Small intestine (tissue), 7 donors: ENCODE data around the gene KCNMB1. TPM values are rescaled to one million over a fixed set of nuclear protein-coding genes. Genes with fewer than 3 reads are reported as not detected.

ENCODE experiments used
- DNase-seq, 2 donors: peaks; one replicate each; pipeline versions ENCODE4 v3.0.0 to v3.0.0-alpha.2; 2013
- FAIRE-seq: peaks from 2 replicates; lab custom pipeline; 2012; peaks lifted over from hg19 to GRCh38; lab: Jason Lieb, UNC
- H3K27ac ChIP-seq, 3 donors: one replicate each; pipeline ENCODE4 v1.5.1; 2013; ENCODE audit warnings: low read length in 2 of 3, mild to moderate bottlenecking in 2 of 3, control low read depth in 1 of 3, inconsistent platforms in 1 of 3, low read depth in 1 of 3, moderate library complexity in 1 of 3
- H3K27me3 ChIP-seq, 3 donors: one replicate each; pipeline ENCODE4 v1.6.1; 2013; ENCODE audit warnings: low read length in 3 of 3, inconsistent platforms in 1 of 3; ENCODE audit not compliant: control insufficient read depth in 3 of 3, insufficient read depth in 3 of 3
- H3K36me3 ChIP-seq, 3 donors: one replicate each; pipeline ENCODE4 v1.6.1; 2013; ENCODE audit warnings: low read length in 3 of 3, inconsistent platforms in 1 of 3, low read depth in 1 of 3, mild to moderate bottlenecking in 1 of 3, moderate library complexity in 1 of 3; ENCODE audit not compliant: control insufficient read depth in 3 of 3, insufficient read depth in 2 of 3
- H3K4me1 ChIP-seq, 3 donors: one replicate each; pipeline ENCODE4 v1.6.1; 2013; ENCODE audit warnings: low read length in 2 of 3, inconsistent platforms in 1 of 3, low read depth in 1 of 3, mild to moderate bottlenecking in 1 of 3, moderate library complexity in 1 of 3; ENCODE audit not compliant: control insufficient read depth in 3 of 3, insufficient read depth in 2 of 3
- H3K4me3 ChIP-seq, 3 donors: one replicate each; pipeline ENCODE4 v1.5.1; 2013; ENCODE audit warnings: low read length in 3 of 3, control low read depth in 1 of 3, inconsistent platforms in 1 of 3, low read depth in 1 of 3, mild to moderate bottlenecking in 1 of 3, moderate library complexity in 1 of 3
- H3K9me3 ChIP-seq, 2 donors: one replicate each; pipeline ENCODE4 v1.6.1; 2013; ENCODE audit warnings: low read depth in 1 of 2, low read length in 1 of 2; ENCODE audit not compliant: control insufficient read depth in 2 of 2, insufficient read depth in 1 of 2
- WGBS, 3 donors: extraction: QIAGEN DNeasy Blood & Tissue Kit; methylation state at CpG; one replicate each; pipeline ENCODE4 v1.1.7; 2013; 5-methylcytosine and 5-hydroxymethylcytosine counted together
- polyA plus RNA-seq, 4 donors: library from polyadenylated mRNA; stranded (reverse) in 3 of 4; unstranded in 1 of 4; fragments of 200-250 nt in 3 of 4; fragments of 120-200 nt in 1 of 4; gene quantifications; one replicate each; pipeline versions ENCODE4 v1.2.1 to v1.2.3, GENCODE V29; 2013
- donor health status: healthy with polysubstance abuse.
- donor health status: control.
- donor health status: control.
- donor health status: Bipolar disorder and iron deficiency.
- donor health status: healthy.

KCNMB1 gene
- polyA plus RNA-seq, 4 donors: 0.22 to 3.6 (median 0.63) TPM

GRCh38 chr5:170423692-170424091 is 34.5 kb upstream of the KCNMB1 start:
- H3K36me3 ChIP-seq: peaks cover 0 to 2% (median 0%) of the 10 kb centered on the region in 3 donors
- H3K4me3 ChIP-seq: no peak overlapping the region
- no peaks in the 10 kb centered on the region for H3K4me1 ChIP-seq
- H3K27ac ChIP-seq: no peak overlapping the region
- 66 to 76% (median 68%) methylated on average over 7 of the region's 7 CpGs for WGBS, 3 donors
- no peaks in the 10 kb centered on the region for H3K9me3 ChIP-seq
- no peak for FAIRE-seq
- DNase-seq: no peak
- H3K27me3 ChIP-seq: peaks cover 0 to 6% (median 0%) of the 10 kb centered on the region in 3 donors

- 42 to 58% (median 58%) methylated on average over 2 of the region's 2 CpGs for WGBS, 3 donors
- Histone ChIP-seq H3K4me3 (no peak overlapping the region), H3K9me3 (no peaks in the 10 kb centered on the region), H3K36me3 (peaks cover 0 to 2% (median 0%) of the 10 kb centered on the region in 3 donors), H3K4me1 (no peaks in the 10 kb centered on the region), H3K27ac (no peak overlapping the region), H3K27me3 (peaks cover 0 to 7% (median 0%) of the 10 kb centered on the region in 3 donors)
- no peak for DNase-seq
- FAIRE-seq: no peak
Measured at GRCh38 chr5:170421826-170422225, 32.7 kb upstream of the KCNMB1 start.

- H3K9me3 ChIP-seq: no peaks in the 10 kb centered on the region
- H3K27ac ChIP-seq: no peak overlapping the region
- DNase-seq (peak; percentile 55 to 67), FAIRE-seq (no peak)
- peaks cover 0 to 2% (median 0%) of the 10 kb centered on the region in 3 donors for H3K36me3 ChIP-seq
- no peaks in the 10 kb centered on the region for H3K4me1 ChIP-seq
- H3K27me3 ChIP-seq: peaks cover 0 to 7% (median 0%) of the 10 kb centered on the region in 3 donors
- no peak overlapping the region for H3K4me3 ChIP-seq
- 20 to 28% (median 24%) methylated on average over 9 of the region's 9 CpGs for WGBS, 3 donors
Measured at GRCh38 chr5:170420806-170421412, 31.7 kb upstream of the KCNMB1 start.

- H3K4me3 ChIP-seq: no peak overlapping the region
- FAIRE-seq (no peak), DNase-seq (no peak)
- WGBS, 3 donors: 75 to 82% (median 80%) methylated on average over 6 of the region's 6 CpGs
- H3K9me3 ChIP-seq: no peaks in the 10 kb centered on the region
- peaks cover 0 to 7% (median 0%) of the 10 kb centered on the region in 3 donors for H3K27me3 ChIP-seq
- H3K36me3 ChIP-seq: peaks cover 0 to 2% (median 0%) of the 10 kb centered on the region in 3 donors
- no peak overlapping the region for H3K27ac ChIP-seq
- no peaks in the 10 kb centered on the region for H3K4me1 ChIP-seq
Measured at GRCh38 chr5:170419643-170420042, 30.5 kb upstream of the KCNMB1 start.

- Histone ChIP-seq H3K4me1 (no peaks in the 10 kb centered on the region), H3K4me3 (no peak overlapping the region), H3K9me3 (no peaks in the 10 kb centered on the region), H3K27me3 (peaks cover 0 to 7% (median 0%) of the 10 kb centered on the region in 3 donors), H3K36me3 (peaks cover 0 to 2% (median 0%) of the 10 kb centered on the region in 3 donors), H3K27ac (no peak overlapping the region)
- FAIRE-seq (no peak), DNase-seq (no peak)
- WGBS, 3 donors: 66 to 81% (median 76%) methylated on average over 8 of the region's 8 CpGs
Measured at GRCh38 chr5:170418736-170419135, 29.6 kb upstream of the KCNMB1 start.

- Histone ChIP-seq H3K27ac (no peak overlapping the region), H3K9me3 (no peaks in the 10 kb centered on the region), H3K27me3 (peaks cover 0 to 4% (median 0%) of the 10 kb centered on the region in 3 donors), H3K36me3 (peaks cover 0 to 2% (median 0%) of the 10 kb centered on the region in 3 donors), H3K4me3 (no peak overlapping the region), H3K4me1 (no peaks in the 10 kb centered on the region)
- FAIRE-seq (no peak), DNase-seq (no peak)
- WGBS, 3 donors: 72 to 92% (median 74%) methylated on average over 4 of the region's 4 CpGs
Measured at GRCh38 chr5:170416526-170416925, 27.4 kb upstream of the KCNMB1 start.

GRCh38 chr5:170414786-170415185 is 25.6 kb upstream of the KCNMB1 start:
- peaks cover 0 to 2% (median 0%) of the 10 kb centered on the region in 3 donors for H3K36me3 ChIP-seq
- H3K4me1 ChIP-seq: no peaks in the 10 kb centered on the region
- peaks cover 0 to 4% (median 0%) of the 10 kb centered on the region in 3 donors for H3K27me3 ChIP-seq
- H3K27ac ChIP-seq: no peak overlapping the region
- FAIRE-seq: no peak
- no peak for DNase-seq
- no peak overlapping the region for H3K4me3 ChIP-seq
- H3K9me3 ChIP-seq: no peaks in the 10 kb centered on the region
- WGBS, 3 donors: 81 to 93% (median 93%) methylated on average over 6 of the region's 6 CpGs

GRCh38 chr5:170413897-170414296 is 24.7 kb upstream of the KCNMB1 start:
- no peak overlapping the region for H3K4me3 ChIP-seq
- WGBS, 3 donors: 82 to 90% (median 88%) methylated on average over 3 of the region's 3 CpGs
- peaks cover 0 to 4% (median 0%) of the 10 kb centered on the region in 3 donors for H3K27me3 ChIP-seq
- no peaks in the 10 kb centered on the region for H3K4me1 ChIP-seq
- no peak overlapping the region for H3K27ac ChIP-seq
- no peaks in the 10 kb centered on the region for H3K36me3 ChIP-seq
- H3K9me3 ChIP-seq: no peaks in the 10 kb centered on the region
- no peak for FAIRE-seq
- DNase-seq: no peak
